ENCODE results near the gene ANKRD36C. TPM values are rescaled to one million over a fixed set of nuclear protein-coding genes. Genes with fewer than 3 reads are reported as not detected.

Gene ANKRD36C
- total and polyA plus RNA-seq, 10 donors = 0.80 to 106 (median 58.5) TPM

Small RNAs within 50 kb of the gene (small RNA-seq; reads per million reads assigned to genes)
- 0 reads per million in 4 donors for gene RN7SL210P

Other genes starting within 250 kb of the ANKRD36C start
- 10 to 100 TPM in 2 of 7 donors, 1 to 10 TPM in 5; 3.7 to 12.5 (median 8.8) TPM for gene GPAT2, start 43.1 kb upstream of the ANKRD36C start, total RNA-seq
- 1 to 10 TPM; 3.9 to 5.0 (median 4.7) TPM for gene GPAT2, start 43.1 kb upstream of the ANKRD36C start, polyA plus RNA-seq
- 10 to 100 TPM in 3 of 7 donors, 1 to 10 TPM in 4; 3.1 to 14.2 (median 9.0) TPM for gene ADRA2B, start 124.7 kb upstream of the ANKRD36C start, total RNA-seq
- 1 to 10 TPM; 1.8 to 4.2 (median 1.8) TPM for gene ADRA2B, start 124.7 kb upstream of the ANKRD36C start, polyA plus RNA-seq
- 1 to 10 TPM in 2 of 7 donors, under 1 TPM in 4, not detected in 1; 0.49 to 2.2 (median 0.72) TPM for gene ASTL, start 146.7 kb upstream of the ANKRD36C start, total RNA-seq
- under 1 TPM; 0.24 to 0.33 (median 0.29) TPM for gene ASTL, start 146.7 kb upstream of the ANKRD36C start, polyA plus RNA-seq
- 10 to 100 TPM; 27.2 to 88.0 (median 45.0) TPM for gene DUSP2, start 153.6 kb upstream of the ANKRD36C start, total RNA-seq
- gene DUSP2, start 153.6 kb upstream of the ANKRD36C start, polyA plus RNA-seq = 10 to 100 TPM; 24.2 to 60.8 (median 47.6) TPM
- 100 to 1,000 TPM in 5 of 7 donors, 10 to 100 TPM in 2; 89.8 to 174 (median 123) TPM for gene STARD7, start 217.0 kb upstream of the ANKRD36C start, total RNA-seq
- 10 to 100 TPM; 45.1 to 73.0 (median 52.2) TPM for gene STARD7, start 217.0 kb upstream of the ANKRD36C start, polyA plus RNA-seq

All from spleen (tissue), 11 donors.